GM12873 (cell line): ENCODE results near the gene MICAL2.

Experiments
- TF ChIP-seq, protein P1 (sequence below): IDR thresholded peaks from 2 replicates; pipeline ENCODE4 v1.5.1; 2012; ENCODE audit warnings: low read depth, mild to moderate bottlenecking, moderate library complexity, low read length, control low read depth; ENCODE audit not compliant: insufficient read depth; ENCODE audit errors: missing control alignments

Gene MICAL2

DNA sequence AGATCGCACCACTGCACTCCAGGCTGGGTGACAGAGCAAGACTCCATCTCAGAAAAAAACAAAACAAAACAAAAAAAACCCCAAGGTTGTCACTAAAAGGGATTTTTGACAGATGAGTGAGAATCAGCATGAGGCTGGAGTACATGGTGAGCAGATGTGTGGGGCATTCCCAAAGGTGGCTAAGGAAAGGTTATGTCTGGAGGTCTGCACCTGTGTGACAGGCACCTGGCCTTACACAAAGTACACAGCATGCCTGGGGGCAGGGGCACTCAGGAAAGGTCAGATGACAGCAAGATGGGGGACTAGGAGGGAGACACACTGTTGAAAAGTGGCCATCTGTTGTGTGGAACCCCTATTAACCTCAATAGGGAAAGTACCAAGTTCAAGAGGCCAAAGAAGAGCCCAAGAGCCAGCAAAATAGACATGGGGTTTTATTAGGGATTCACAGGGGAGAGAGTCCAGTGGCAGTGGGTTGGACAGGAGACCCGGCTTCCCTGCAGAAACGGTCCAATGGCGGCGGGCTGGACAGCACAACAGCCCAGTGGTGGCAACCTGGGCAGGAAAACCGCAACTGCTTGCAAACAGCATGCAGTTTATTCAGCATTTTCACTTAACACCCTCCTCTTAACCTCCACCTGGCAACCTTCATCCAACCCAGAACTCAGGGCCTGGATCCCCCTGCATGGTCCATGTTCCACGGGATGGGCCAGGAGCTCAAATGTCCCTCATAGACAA, 101.1 kb downstream of the MICAL2 start:
- TF ChIP-seq, protein P1, sequence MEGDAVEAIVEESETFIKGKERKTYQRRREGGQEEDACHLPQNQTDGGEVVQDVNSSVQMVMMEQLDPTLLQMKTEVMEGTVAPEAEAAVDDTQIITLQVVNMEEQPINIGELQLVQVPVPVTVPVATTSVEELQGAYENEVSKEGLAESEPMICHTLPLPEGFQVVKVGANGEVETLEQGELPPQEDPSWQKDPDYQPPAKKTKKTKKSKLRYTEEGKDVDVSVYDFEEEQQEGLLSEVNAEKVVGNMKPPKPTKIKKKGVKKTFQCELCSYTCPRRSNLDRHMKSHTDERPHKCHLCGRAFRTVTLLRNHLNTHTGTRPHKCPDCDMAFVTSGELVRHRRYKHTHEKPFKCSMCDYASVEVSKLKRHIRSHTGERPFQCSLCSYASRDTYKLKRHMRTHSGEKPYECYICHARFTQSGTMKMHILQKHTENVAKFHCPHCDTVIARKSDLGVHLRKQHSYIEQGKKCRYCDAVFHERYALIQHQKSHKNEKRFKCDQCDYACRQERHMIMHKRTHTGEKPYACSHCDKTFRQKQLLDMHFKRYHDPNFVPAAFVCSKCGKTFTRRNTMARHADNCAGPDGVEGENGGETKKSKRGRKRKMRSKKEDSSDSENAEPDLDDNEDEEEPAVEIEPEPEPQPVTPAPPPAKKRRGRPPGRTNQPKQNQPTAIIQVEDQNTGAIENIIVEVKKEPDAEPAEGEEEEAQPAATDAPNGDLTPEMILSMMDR = no peak

DNA sequence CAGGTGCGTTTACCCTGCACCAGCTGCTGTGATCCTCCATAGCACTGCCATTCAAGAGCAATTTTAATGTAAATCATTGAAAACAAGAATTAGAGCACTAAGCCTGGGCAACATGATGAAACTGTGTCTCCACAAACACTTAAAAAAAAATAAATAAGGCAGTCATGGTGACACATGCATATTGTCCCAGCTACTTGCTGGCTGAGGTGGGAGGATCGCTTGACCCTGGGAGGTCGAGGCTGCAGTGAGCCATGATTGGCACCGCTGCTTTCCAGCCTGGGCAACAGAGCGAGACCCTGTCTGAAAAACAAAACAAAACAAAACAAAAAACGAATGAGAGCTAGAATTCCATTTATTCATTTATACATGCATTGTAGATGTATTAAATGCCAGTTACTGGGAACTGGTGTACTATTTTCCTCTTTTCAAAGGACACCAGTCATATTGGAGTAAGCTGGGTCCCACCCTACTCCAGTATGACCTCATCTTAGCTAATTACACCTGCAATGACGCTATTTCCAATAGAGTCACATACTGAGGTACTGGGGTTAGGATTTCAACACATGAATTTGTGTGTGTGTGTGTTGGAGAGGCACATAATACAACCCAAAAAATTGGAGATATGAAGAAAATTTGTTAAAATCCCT, 101.9 kb downstream of the MICAL2 start:
- TF ChIP-seq, protein P1 = no peak

DNA sequence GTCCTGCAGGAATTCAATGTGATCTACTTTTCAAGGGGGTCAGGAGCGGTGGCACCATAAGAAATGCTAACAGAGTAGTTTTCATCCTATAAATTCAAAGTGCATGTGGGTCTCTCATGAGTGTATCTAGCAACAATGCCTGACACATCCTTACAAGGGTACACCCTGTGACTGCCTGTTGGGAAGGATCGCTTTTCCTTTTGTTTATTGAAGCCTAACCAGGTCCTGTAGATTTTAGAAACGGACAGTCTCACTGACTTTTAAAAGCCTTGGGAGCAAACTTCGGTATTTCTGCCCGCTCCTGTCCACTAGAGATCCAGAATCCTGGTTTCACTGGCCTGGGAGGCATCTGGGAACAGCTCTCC, 102.4 kb downstream of the MICAL2 start:
- TF ChIP-seq, protein P1 = no peak

DNA sequence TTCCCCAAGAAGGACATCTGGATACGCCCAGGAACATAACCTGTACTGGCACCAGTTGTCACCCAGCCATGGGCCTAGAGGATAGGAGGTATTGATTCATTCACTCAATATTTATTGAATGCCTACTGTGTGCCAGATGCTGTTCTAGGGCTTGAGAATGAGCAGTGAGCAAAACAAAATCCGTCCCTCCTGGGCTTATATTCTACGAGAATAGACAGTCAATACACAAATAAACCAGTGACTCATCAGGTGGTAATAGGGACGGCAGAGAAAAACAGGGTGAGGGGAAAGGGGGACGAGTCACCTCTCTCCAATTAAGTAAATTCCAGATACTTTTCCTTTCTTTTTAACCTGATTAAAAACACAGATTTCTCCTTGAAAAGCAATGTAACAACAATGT, 103.5 kb downstream of the MICAL2 start:
- TF ChIP-seq, protein P1 = no peak

DNA sequence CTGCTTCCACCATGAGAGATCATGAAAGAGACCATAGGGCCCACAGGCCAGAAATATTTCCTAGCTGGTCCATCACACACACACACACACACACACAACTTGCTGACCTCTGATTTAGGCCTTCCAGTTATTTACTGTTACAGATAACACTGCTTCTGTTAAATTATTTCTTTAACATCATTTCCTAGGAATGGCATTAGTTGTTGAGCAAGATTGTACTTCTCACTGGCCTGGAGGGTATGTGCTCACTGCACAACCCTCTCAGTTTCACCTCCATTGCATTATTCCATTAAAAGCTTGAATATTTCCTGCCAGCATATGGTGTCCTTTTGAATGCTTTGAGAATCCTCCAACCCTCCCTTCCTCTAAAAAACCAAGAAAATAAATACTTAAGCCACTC, 104.4 kb downstream of the MICAL2 start:
- TF ChIP-seq, protein P1 = no peak

DNA sequence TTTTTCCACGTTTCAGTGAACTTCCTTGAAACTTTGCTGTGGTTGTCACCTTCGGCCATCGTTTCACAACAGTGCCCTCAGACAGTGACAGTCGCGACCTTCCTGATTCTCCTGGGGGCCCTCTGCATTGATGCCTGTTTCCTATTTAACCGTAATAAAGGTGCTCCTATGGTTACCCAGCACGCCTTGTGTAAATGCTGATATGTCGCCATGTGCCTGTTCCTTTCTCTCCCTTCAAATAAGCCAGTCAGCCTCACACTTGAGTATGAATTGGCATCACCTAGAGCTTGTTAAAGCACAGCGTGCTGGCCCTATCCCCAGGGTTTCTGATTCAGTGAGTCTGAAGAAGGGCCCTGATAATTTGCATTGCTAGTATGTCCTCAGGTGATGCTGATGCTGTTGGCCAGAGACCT, 104.8 kb downstream of the MICAL2 start:
- TF ChIP-seq, protein P1 = no peak

DNA sequence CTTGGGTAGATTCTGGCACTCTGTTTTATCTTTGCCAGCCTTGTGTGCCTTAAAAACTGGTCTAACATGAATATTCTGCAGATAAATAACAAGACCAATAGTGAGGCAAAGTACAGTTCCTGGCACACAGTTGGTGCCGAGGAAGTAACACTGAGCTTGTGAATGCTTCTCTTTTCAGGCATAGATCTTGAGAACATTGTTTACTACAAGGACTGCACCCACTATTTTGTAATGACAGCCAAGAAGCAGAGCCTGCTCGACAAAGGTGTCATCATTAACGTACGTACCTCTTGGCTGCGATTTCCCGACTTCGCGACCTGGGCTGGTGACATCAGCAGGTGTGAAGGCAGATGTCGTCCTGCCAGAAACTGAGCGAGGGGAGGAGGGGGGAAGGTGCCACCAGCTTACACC, 105.7 kb downstream of the MICAL2 start:
- TF ChIP-seq, protein P1 = no peak
